Measurements from ENCODE around the gene DPP9. TPM values are rescaled to one million over a fixed set of nuclear protein-coding genes. Genes with fewer than 3 reads are reported as not detected.

The DPP9 gene
- total and polyA plus RNA-seq, 8 donors = 18.7 to 178 (median 48.7) TPM

- intact Hi-C loops (cut with DNase I; ENCODE audit: low total_unique reads) = no loop called here
- peak; percentile 82 to 96 for DNase-seq
- H3K4me1 ChIP-seq = no peaks in the 10 kb centered on the region
- WGBS, 5 donors = 8 to 15% (median 11%) methylated on average over 36 to 37 of the region's 37 CpGs
- TF ChIP-seq CTCF (IDR thresholded peaks at IDR 0.05) = no peak
- peak in 1 of 4 donors; percentile 31 for TF ChIP-seq POLR2A (IDR thresholded peaks at IDR 0.05)
- TF ChIP-seq POLR2AphosphoS5 (IDR thresholded peaks at IDR 0.05) = peak in 2 of 3 donors; percentile 27 to 53
- H3K27ac ChIP-seq = no peak overlapping the region
- no peaks in the 10 kb centered on the region for H3K9me3 ChIP-seq
- peak overlapping the region in 1 of 4 donors; percentile 12 for H3K4me3 ChIP-seq
- peaks cover 0 to 26% (median 0%) of the 10 kb centered on the region in 3 donors for H3K27me3 ChIP-seq
- H3K36me3 ChIP-seq = no peaks in the 10 kb centered on the region
These were observed 45.5 kb upstream of the DPP9 start for GRCh38 chr19:4768934-4769777.

- Histone ChIP-seq H3K4me3 (no peak overlapping the region), H3K4me1 (peaks cover 10 to 12% (median 11%) of the 10 kb centered on the region in 4 donors), H3K36me3 (no peaks in the 10 kb centered on the region), H3K9me3 (no peaks in the 10 kb centered on the region), H3K27me3 (peaks cover 0 to 52% (median 0%) of the 10 kb centered on the region in 3 donors), H3K27ac (no peak overlapping the region)
- intact Hi-C loops (cut with DNase I; ENCODE audit: low total_unique reads) = no loop called here
- WGBS, 5 donors = 56 to 67% (median 62%) methylated on average over 5 of the region's 5 CpGs
- TF ChIP-seq CTCF (IDR thresholded peaks at IDR 0.05) = no peak
- no peak for TF ChIP-seq POLR2A (IDR thresholded peaks at IDR 0.05)
- no peak for TF ChIP-seq POLR2AphosphoS5 (IDR thresholded peaks at IDR 0.05)
- TF ChIP-seq EP300 (IDR thresholded peaks at IDR 0.05) = no peak
- DNase-seq = no peak
These were observed 40.7 kb upstream of the DPP9 start for GRCh38 chr19:4764393-4764660.

- H3K9me3 ChIP-seq = no peaks in the 10 kb centered on the region
- intact Hi-C loops (cut with DNase I; ENCODE audit: low total_unique reads) = no loop called here
- no peak overlapping the region for H3K27ac ChIP-seq
- no peaks in the 10 kb centered on the region for H3K36me3 ChIP-seq
- H3K4me3 ChIP-seq = no peak overlapping the region
- TF ChIP-seq POLR2A (IDR thresholded peaks at IDR 0.05) (no peak), EP300 (IDR thresholded peaks at IDR 0.05) (no peak), POLR2AphosphoS5 (IDR thresholded peaks at IDR 0.05) (no peak), CTCF (IDR thresholded peaks at IDR 0.05) (no peak)
- WGBS, 5 donors = 70 to 85% (median 80%) methylated on average over 6 of the region's 6 CpGs
- H3K27me3 ChIP-seq = peaks cover 0 to 57% (median 0%) of the 10 kb centered on the region in 3 donors
- H3K4me1 ChIP-seq = peaks cover 10 to 14% (median 13%) of the 10 kb centered on the region in 4 donors
- no peak for DNase-seq
These were observed 39.4 kb upstream of the DPP9 start for GRCh38 chr19:4763021-4763420.

- intact Hi-C loops (cut with DNase I; ENCODE audit: low total_unique reads) = no loop called here
- DNase-seq = no peak
- H3K4me1 ChIP-seq = peaks cover 10 to 14% (median 13%) of the 10 kb centered on the region in 4 donors
- H3K36me3 ChIP-seq = no peaks in the 10 kb centered on the region
- H3K27me3 ChIP-seq = peaks cover 0 to 55% (median 0%) of the 10 kb centered on the region in 3 donors
- H3K27ac ChIP-seq = peak overlapping the region in 2 of 5 donors; percentile 26 to 29
- TF ChIP-seq EP300 (IDR thresholded peaks at IDR 0.05) = no peak
- no peak for TF ChIP-seq POLR2AphosphoS5 (IDR thresholded peaks at IDR 0.05)
- TF ChIP-seq POLR2A (IDR thresholded peaks at IDR 0.05) = no peak
- no peak for TF ChIP-seq CTCF (IDR thresholded peaks at IDR 0.05)
- 20 to 32% (median 28%) methylated on average over 10 of the region's 10 CpGs for WGBS, 5 donors
- H3K9me3 ChIP-seq = no peaks in the 10 kb centered on the region
- H3K4me3 ChIP-seq = peak overlapping the region; percentile 22 to 47 (median 34)
These were observed 36.6 kb upstream of the DPP9 start for GRCh38 chr19:4760285-4760650.
